Naive thymus-derived CD8-positive, alpha-beta T cell (primary cell): ENCODE measurements around the gene CTDNEP1. TPM values are rescaled to one million over a fixed set of nuclear protein-coding genes. Genes with fewer than 3 reads are reported as not detected.

Source experiments
- ATAC-seq, 2 donors: fragments of 150-1000 bp; cut with Tn5 transposase in 1 of 2; sonication (Bioruptor Pico), chemical (Tn5 transposase) in 1 of 2; 1 replicate in 1 of 2; 2 replicates in 1 of 2; pipeline ENCODE4 v1.10.0; 2021; ENCODE audit warnings: mild to moderate bottlenecking in 2 of 2, moderate library complexity in 2 of 2
- POLR2A ChIA-PET: fragments of 350-600 bp; sonication (Branson Sonifier 250); formaldehyde crosslinking; loops from one replicate; lab custom pipeline; 2021; ENCODE audit warnings: antibody characterized with exemption; lab: Charles Lee
- DNase-seq, 10 donors: peaks; one replicate each; pipeline versions ENCODE4 v3.0.0 to v3.0.0-alpha.2; 2020 to 2022
- H3K27ac Mint-ChIP-seq, 10 donors: one replicate each; pipeline ENCODE4 v1.8.0; 2020 to 2022; ENCODE audit warnings: mild to moderate bottlenecking in 10 of 10, mixed read lengths in 10 of 10, moderate library complexity in 4 of 10, inconsistent platforms in 1 of 10
- H3K27me3 Mint-ChIP-seq, 5 donors: one replicate each; pipeline ENCODE4 v1.8.0; 2021 to 2022; ENCODE audit warnings: mixed read lengths in 5 of 5
- H3K36me3 Mint-ChIP-seq, 3 donors: one replicate each; pipeline ENCODE4 v1.8.0; 2020 to 2022; ENCODE audit warnings: mixed read lengths in 3 of 3, mild to moderate bottlenecking in 2 of 3, inconsistent platforms in 1 of 3
- H3K4me1 Mint-ChIP-seq, 4 donors: one replicate each; pipeline ENCODE4 v1.8.0; 2021 to 2022; ENCODE audit warnings: mixed read lengths in 4 of 4
- H3K4me3 Mint-ChIP-seq, 10 donors: one replicate each; pipeline ENCODE4 v1.8.0; 2020 to 2022; ENCODE audit warnings: mild to moderate bottlenecking in 10 of 10, mixed read lengths in 10 of 10, moderate library complexity in 6 of 10, inconsistent platforms in 1 of 10
- H3K9me3 Mint-ChIP-seq, 9 donors: one replicate each; pipeline ENCODE4 v1.8.0; 2020 to 2022; ENCODE audit warnings: mixed read lengths in 9 of 9, mild to moderate bottlenecking in 3 of 9, inconsistent platforms in 1 of 9, moderate library complexity in 1 of 9
- polyA plus RNA-seq, 3 donors: library from polyadenylated mRNA; unstranded; fragments of 300-500 nt; fragmentation: Illumina TruSeq; gene quantifications; one replicate each; pipeline ENCODE4 v1.2.3, GENCODE V29; 2021
- total RNA-seq, 8 experiments: library from RNA in 2 of 8; stranded (reverse) in 2 of 8; gene quantifications; one replicate each; pipeline ENCODE4 v1.2.3 and lab custom pipeline; 2021 to 2026

Gene CTDNEP1
- total and polyA plus RNA-seq, 5 experiments from 2014 or later = 33.6 to 142 (median 42.3) TPM

DNA sequence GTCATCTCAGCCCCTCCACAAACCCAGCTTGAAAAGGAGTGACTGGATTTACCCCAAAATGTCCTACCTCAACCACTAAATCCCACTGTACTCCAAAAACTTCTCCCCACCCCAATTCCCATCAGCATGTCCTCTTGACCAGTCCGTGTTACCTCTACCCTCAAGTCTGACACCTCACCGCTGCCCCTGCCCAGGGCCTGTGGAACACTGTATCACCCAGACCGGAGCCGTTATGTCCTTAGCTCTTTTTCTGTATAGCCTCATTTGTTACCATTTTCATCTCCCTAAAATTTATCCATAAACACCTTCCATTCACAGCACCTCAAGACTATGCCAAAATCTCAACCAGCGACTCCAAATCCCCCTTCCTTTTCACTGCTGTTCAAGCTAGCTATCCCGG is 14.7 kb downstream of the CTDNEP1 start:
- Mint-ChIP-seq H3K36me3 (peaks cover 0 to 34% (median 0%) of the 10 kb centered on the region in 3 donors), H3K4me3 (peak overlapping the region; percentile 75 to 98 (median 94)), H3K9me3 (no peaks in the 10 kb centered on the region), H3K27ac (peak overlapping the region; percentile 13 to 99 (median 92)), H3K27me3 (peaks cover 0 to 1% (median 0%) of the 10 kb centered on the region in 5 donors), H3K4me1 (peaks cover 47 to 82% (median 71%) of the 10 kb centered on the region in 4 donors)
- POLR2A ChIA-PET = interaction anchor here (0.5 to 18.2 kb wide), 8 partner anchors 13 to 450 kb away, joined by 3 to 371 read pairs (median 8); partner anchors contain the start of genes ACADVL, ACAP1, CTDNEP1 and DLG4
- ATAC-seq (no peak), DNase-seq (no peak)

DNA sequence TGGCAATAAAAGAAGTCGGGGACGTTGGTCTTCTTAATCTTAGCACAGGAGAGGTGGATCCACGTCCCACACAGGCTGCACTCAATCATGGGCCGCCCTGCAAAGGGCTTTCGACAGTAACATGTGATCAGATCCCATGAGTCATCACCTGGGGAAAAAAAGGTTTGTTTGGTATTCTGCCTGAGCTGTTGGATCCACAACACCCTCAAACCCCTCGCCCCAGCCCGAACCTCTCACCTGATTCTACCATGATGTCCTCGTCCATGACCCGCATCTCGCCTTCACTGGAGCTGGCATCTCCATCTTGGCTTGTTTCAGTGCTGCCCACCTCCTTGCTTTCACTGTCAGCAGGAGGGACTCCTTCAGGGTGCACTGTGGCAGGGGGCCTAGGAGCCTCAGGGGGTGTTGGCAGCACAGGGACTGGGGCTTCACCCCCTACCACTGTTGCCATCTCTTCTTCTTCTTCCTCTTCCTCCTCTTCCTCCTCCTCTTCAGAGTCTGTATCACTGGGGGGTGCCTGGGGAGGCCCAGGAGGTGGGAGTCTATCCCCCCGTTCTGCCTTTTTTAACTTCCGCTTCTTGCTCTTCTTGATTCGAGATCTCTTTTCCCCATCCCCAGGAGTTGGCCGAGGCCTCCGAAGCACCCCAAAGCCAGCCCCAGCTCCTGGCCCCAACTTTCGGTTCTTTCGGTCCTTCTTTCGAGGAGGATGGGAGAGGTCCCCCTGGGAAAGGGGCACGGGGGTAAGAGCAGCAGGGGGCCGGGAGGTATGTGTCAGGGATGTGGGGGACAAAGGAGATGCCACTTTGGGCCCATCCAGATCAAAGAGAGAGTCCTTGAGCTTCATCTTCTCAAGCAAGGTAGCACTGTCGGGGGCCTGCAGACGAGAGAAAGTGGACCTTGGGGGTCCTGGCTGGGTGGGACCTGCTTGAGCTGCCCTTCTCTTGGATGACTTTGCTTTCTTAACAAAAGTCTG is 15.6 kb downstream of the CTDNEP1 start:
- Mint-ChIP-seq H3K36me3 (peaks cover 0 to 32% (median 0%) of the 10 kb centered on the region in 3 donors), H3K27ac (peak overlapping the region in 9 of 10 donors; percentile 27 to 99 (median 85)), H3K4me3 (peak overlapping the region in 8 of 10 donors; percentile 34 to 95 (median 94)), H3K9me3 (no peaks in the 10 kb centered on the region), H3K4me1 (peaks cover 39 to 75% (median 65%) of the 10 kb centered on the region in 4 donors), H3K27me3 (peaks cover 0 to 1% (median 0%) of the 10 kb centered on the region in 5 donors)
- POLR2A ChIA-PET = interaction anchor here (0.6 to 18.2 kb wide), 8 partner anchors 8 to 451 kb away, joined by 3 to 371 read pairs (median 5); partner anchors contain the start of genes ACADVL, ACAP1, CTDNEP1 and DLG4
- DNase-seq (no peak), ATAC-seq (no peak)

DNA sequence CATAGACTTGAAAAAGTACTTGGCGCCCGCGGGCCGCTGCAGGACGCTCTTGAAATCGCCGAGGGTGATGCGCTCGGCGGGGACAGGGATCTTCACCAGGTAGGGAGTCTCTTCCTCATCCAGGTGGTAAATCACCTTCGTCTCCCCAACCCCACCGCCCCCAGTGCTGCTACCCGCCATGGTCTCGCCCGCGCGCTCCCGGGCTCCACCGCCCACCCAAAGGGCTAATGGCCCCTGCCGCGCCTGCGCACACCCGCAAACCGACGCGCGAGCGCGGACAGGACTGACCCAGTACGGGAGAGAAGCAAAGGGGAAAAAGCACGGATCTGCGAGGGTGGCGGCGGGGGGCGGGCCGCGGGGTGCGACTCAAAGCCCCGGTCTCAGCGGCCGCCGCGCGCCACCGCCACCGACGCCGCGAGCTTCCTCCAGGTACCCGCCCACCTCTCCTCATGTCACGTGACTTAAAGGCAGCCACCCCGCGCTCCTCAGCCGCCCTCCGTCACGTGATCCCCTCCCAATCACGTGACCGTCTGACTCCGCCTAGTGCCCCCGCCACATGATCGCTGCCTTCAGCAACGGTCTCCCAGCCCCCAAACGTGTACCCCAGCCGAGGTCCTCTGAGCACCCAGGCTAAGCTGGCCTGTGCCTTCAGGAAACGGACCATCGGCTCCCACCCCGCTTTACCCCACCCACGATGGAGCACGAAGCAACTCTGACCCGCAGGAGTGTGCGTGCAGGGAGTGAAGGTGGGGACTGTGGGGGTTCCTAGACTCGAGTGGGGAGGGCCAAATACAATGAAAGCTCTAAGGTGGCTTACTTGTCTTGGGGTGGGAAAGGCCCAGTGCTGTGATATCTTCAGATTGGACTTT is 17.2 kb downstream of the CTDNEP1 start, which contains the start of gene DVL2:
DVL2 (minus strand) TSS at position 435 of the 869 bp plus-strand sequence; CDS start at position 180, 255 bp downstream.
- Mint-ChIP-seq H3K27ac (peak within 1 kb of the TSS; percentile 76 to 99 (median 94)), H3K27me3 (peaks cover 0 to 1% (median 0%) of the 10 kb centered on the region in 5 donors), H3K4me1 (peaks cover 32 to 60% (median 51%) of the 10 kb centered on the region in 4 donors), H3K9me3 (no peaks in the 10 kb centered on the region), H3K36me3 (peaks cover 0 to 35% (median 0%) of the 10 kb centered on the region in 3 donors), H3K4me3 (peak within 1 kb of the TSS; percentile 89 to 95 (median 92))
- ATAC-seq (peak; percentile 56 to 67), DNase-seq (peak; percentile 89 to 98 (median 94))
- POLR2A ChIA-PET = interaction anchor here (0.5 to 18.2 kb wide), 10 partner anchors 10 to 250 kb away, joined by 3 to 371 read pairs (median 3); partner anchors contain the start of genes ACADVL, ACAP1, CTDNEP1 and DLG4

DNA sequence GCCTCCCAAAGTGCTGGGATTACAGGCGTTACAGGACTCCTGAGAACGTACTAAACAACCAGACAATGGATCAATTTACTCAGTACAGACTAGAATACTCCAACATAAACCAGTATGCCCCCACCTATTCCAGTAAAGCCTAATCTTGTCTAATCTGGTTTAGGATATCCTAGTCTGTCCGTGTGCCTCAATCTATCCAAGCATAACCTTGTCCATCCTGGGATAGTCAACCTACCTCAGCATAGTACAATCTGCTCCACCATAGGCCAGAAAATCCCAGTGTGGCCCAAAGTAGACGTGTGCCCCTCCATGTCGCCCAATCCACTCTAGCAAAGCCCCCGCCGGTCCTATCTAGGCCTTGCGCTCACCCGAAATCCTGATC is 17.8 kb downstream of the CTDNEP1 start:
- H3K36me3 Mint-ChIP-seq = peaks cover 0 to 41% (median 0%) of the 10 kb centered on the region in 3 donors
- ATAC-seq (peak in 1 of 2 donors; percentile 9), DNase-seq (no peak)
- H3K27ac Mint-ChIP-seq = peak overlapping the region; percentile 76 to 99 (median 94)
- H3K9me3 Mint-ChIP-seq = no peaks in the 10 kb centered on the region
- H3K4me3 Mint-ChIP-seq = peak overlapping the region; percentile 89 to 95 (median 92)
- POLR2A ChIA-PET = interaction anchor here (0.5 to 18.2 kb wide), 7 partner anchors 14 to 251 kb away, joined by 3 to 371 read pairs (median 5); partner anchors contain the start of genes ACADVL, ACAP1, CTDNEP1 and DLG4
- peaks cover 32 to 60% (median 51%) of the 10 kb centered on the region in 4 donors for H3K4me1 Mint-ChIP-seq
- peaks cover 0 to 1% (median 0%) of the 10 kb centered on the region in 5 donors for H3K27me3 Mint-ChIP-seq

DNA sequence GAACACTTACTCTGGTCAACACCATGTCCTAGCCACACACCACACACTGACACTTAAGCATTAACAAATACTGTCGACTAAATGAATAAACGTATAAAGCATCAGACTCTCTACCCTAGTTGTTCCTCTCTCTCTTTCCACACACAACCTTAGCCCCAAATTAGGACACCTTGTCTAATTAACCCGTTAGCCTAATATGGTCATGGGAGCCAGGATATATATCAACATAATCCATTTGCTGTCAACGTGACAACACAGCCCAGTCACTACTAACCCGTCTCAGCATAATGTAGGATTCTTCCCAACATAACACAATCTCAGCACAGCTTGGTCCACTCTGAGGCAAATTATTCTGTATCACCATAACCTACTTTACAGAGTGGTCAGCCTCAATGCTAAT is 19.4 kb downstream of the CTDNEP1 start:
- POLR2A ChIA-PET = interaction anchor here (18.2 kb wide), 1 partner anchor 13 kb away, joined by 371 read pairs; the partner anchor contains the start of genes ACADVL and DLG4
- peaks cover 31 to 54% (median 48%) of the 10 kb centered on the region in 4 donors for H3K4me1 Mint-ChIP-seq
- H3K27ac Mint-ChIP-seq = peak overlapping the region in 5 of 10 donors; percentile 5 to 51 (median 45)

DNA sequence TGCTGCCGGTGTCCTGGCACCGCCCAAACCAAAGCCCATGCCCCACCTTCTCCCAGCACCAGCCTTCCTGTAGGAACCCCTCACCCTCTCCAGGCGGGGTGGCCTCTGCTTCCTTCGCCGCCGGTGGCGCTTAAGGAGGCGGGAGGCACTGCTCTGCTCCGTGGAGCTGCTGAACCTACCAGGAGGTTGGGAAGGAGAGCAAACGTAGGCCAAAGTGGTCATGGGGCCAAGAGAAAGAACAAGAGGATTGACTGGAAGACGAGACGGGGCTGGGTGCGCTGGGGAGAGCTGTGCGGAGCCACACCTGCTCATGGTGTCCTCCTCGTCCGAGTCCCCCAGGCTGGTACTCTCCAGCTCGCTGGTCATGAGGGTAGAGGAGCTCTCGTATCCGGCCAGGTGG is 22.0 kb downstream of the CTDNEP1 start:
- Mint-ChIP-seq H3K36me3 (peaks cover 0 to 52% (median 5%) of the 10 kb centered on the region in 3 donors), H3K4me1 (peaks cover 16 to 32% (median 25%) of the 10 kb centered on the region in 4 donors), H3K4me3 (no peak overlapping the region)

More for the DNA sequence above, 19.4 kb downstream of the CTDNEP1 start:
- Mint-ChIP-seq H3K36me3 (peaks cover 0 to 51% (median 5%) of the 10 kb centered on the region in 3 donors), H3K27me3 (peaks cover 0 to 1% (median 0%) of the 10 kb centered on the region in 5 donors), H3K9me3 (no peaks in the 10 kb centered on the region), H3K4me3 (peak overlapping the region in 9 of 10 donors; percentile 7 to 93 (median 42))
- ATAC-seq (no peak), DNase-seq (no peak)

DNA sequence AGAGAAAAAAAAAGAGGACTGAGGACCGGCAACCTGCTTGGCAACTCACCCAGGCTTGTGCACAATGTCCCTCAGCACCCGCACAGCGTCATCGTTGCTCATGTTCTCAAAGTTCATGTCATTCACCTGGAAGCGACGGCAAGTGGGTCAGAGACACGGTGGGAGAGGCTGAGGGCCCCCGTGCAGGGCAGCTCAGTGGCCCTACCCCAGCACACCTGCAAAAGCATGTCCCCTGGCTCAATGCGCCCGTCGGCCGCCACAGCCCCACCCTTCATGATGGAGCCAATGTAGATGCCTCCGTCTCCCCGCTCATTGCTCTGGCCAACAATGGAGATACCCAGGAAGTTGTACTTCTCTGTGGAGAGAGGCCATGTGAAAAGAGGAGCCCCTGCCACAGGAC is 22.6 kb downstream of the CTDNEP1 start:
- no peaks in the 10 kb centered on the region for H3K9me3 Mint-ChIP-seq
- no peaks in the 10 kb centered on the region for H3K27me3 Mint-ChIP-seq
- ATAC-seq = no peak
- H3K36me3 Mint-ChIP-seq = peaks cover 0 to 54% (median 5%) of the 10 kb centered on the region in 3 donors
- H3K4me1 Mint-ChIP-seq = peaks cover 15 to 29% (median 21%) of the 10 kb centered on the region in 4 donors
- H3K4me3 Mint-ChIP-seq = no peak overlapping the region
- POLR2A ChIA-PET = interaction anchor here (18.2 kb wide), 1 partner anchor 10 kb away, joined by 371 read pairs; the partner anchor contains the start of genes ACADVL and DLG4
- H3K27ac Mint-ChIP-seq = peak overlapping the region in 1 of 10 donors; percentile 21
- DNase-seq = no peak

More for the DNA sequence above, 22.0 kb downstream of the CTDNEP1 start:
- Mint-ChIP-seq H3K27me3 (peaks cover 0 to 1% (median 0%) of the 10 kb centered on the region in 5 donors), H3K9me3 (no peaks in the 10 kb centered on the region), H3K27ac (peak overlapping the region in 1 of 10 donors; percentile 65)
- POLR2A ChIA-PET = interaction anchor here (18.2 kb wide), 1 partner anchor 10 kb away, joined by 371 read pairs; the partner anchor contains the start of genes ACADVL and DLG4
- ATAC-seq (no peak), DNase-seq (no peak)

DNA sequence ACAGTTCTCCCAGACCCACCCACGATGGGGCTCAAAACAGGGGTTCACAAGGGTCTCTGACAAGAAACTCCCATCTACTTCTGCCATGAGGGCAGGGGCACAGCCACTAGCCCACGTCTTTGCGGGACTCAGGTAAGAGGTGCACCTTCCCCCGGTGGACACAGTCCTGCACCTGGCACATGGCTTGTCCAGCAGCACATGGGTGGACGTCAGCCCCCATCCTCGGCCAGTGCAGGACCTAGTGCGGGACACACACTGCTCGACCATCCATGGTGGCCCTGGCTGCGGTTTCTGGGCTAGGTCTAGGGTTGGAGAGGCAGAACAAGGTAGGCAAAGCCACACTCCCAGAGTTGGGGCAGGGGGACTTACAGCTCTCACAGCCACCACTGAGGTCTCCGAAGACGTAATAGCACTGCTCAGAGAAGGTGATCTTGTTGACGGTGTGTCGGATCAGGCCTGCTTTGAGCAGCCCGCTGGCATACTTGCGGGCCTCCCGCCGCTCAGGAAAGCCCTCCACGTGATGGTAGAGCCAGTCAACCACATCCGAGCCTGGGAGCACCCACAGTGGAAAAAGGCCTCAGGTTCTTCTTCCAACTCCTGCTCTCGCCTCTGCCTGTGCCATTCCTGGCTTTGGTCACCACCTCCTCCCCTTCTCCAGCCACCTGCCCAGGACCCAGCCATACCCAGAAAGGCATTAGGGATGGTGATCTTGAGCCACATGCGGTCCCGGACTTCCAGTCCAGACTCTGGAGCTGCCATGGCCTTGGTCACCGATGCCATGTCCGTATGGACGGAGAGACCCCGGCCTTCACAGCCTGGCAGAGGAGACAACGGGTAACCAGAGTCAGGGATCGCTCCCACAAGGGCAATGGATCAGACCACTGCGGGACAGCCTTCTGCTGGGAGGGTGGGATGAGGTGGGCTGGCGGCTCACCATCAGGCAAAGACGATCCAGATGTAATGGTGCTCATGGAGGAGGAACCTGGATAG is 24.5 kb downstream of the CTDNEP1 start:
- POLR2A ChIA-PET = interaction anchor here (18.2 kb wide), 1 partner anchor 8 kb away, joined by 371 read pairs; the partner anchor contains the start of genes ACADVL and DLG4
- Mint-ChIP-seq H3K27me3 (no peaks in the 10 kb centered on the region), H3K27ac (peak overlapping the region in 2 of 10 donors; percentile 20 to 59), H3K4me1 (peaks cover 3 to 13% (median 4%) of the 10 kb centered on the region in 4 donors), H3K9me3 (no peaks in the 10 kb centered on the region), H3K36me3 (peaks cover 0 to 62% (median 5%) of the 10 kb centered on the region in 3 donors), H3K4me3 (no peak overlapping the region)
- ATAC-seq (no peak), DNase-seq (no peak)

DNA sequence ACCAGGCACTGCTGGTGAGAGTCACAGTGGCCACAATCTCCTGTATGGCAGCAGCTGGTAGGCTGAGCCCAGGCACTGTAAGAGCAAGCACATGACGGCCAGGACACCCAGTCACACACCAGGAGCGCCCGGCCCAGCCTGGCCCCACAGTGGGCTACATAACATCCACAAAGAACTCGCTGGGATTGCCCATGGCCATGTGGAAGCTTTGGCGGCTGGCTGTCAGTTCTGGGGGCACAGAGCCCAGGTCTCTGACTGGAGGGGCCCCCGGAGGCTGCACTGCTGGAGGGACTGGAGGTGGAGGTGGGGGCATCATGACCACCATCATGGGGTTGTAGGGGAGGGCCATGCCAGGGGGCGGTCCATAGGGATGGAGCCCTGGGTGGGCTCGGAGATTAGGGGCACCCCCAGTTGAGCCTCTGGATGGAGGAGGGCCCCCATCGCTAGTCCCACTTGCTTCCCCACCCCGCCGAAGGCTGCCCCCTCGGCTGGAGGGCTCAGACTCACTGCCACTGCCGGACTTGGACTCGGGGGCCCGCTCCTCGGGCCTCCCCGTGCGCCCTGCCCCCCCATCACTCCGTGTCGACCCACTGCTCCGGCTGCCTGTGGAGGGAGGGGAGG is 25.7 kb downstream of the CTDNEP1 start:
- Mint-ChIP-seq H3K9me3 (no peaks in the 10 kb centered on the region), H3K4me3 (no peak overlapping the region), H3K27ac (peak overlapping the region in 2 of 10 donors; percentile 49 to 59), H3K27me3 (no peaks in the 10 kb centered on the region), H3K4me1 (peaks cover 7 to 16% (median 8%) of the 10 kb centered on the region in 4 donors), H3K36me3 (peaks cover 0 to 62% (median 5%) of the 10 kb centered on the region in 3 donors)
- DNase-seq (no peak), ATAC-seq (no peak)
- POLR2A ChIA-PET = interaction anchor here (14.0 kb wide), 1 partner anchor 11 kb away, joined by 371 read pairs; the partner anchor contains the start of genes DVL2, GABARAP and PHF23
